PFSK-1 (cell line): Measurements from ENCODE around the gene BCCIP.

Experiments used
- FOXP2 ChIP-seq: optimal IDR thresholded peaks from 2 replicates; pipeline ENCODE3; 2011; ENCODE audit warnings: borderline replicate concordance, control low read depth, inconsistent platforms; ENCODE audit not compliant: insufficient read depth; ENCODE audit errors: extremely low read length, extremely low read depth
- POLR2AphosphoS5 ChIP-seq: IDR thresholded peaks from 2 replicates; pipeline ENCODE4 v1.6.1; 2012; ENCODE audit warnings: low read depth, mild to moderate bottlenecking, control low read depth, low read length, moderate library complexity
- REST ChIP-seq, 2 experiments: IDR thresholded peaks; 2 replicates each; pipeline versions ENCODE4 v1.6.1 to v1.8.0; 2011 to 2012; ENCODE audit warnings: low read depth in 2 of 2, low read length in 2 of 2, control low read depth in 1 of 2, inconsistent platforms in 1 of 2, mild to moderate bottlenecking in 1 of 2, moderate library complexity in 1 of 2; ENCODE audit not compliant: insufficient read depth in 1 of 2
- SIN3A ChIP-seq: IDR thresholded peaks from 2 replicates; pipeline ENCODE4 v1.6.1; 2012; ENCODE audit warnings: mild to moderate bottlenecking, low read length, moderate library complexity, borderline replicate concordance; ENCODE audit not compliant: insufficient read depth
- TAF1 ChIP-seq: IDR thresholded peaks from 2 replicates; pipeline ENCODE4 v1.6.1; 2012; ENCODE audit warnings: low read length, control low read depth, borderline replicate concordance; ENCODE audit not compliant: insufficient read depth

Gene BCCIP

GRCh38 chr10:125868372-125868975 is 45.1 kb downstream of the BCCIP start:
- no peak for TF ChIP-seq SIN3A
- no peak for TF ChIP-seq POLR2AphosphoS5
- no peak for TF ChIP-seq REST (IDR thresholded peaks at IDR 0.05; ENCODE audit: insufficient read depth in 1 of 2, low read depth in 2 of 2, low read length in 2 of 2)
- TF ChIP-seq FOXP2, result no peak

GRCh38 chr10:125871338-125871737 is 48.0 kb downstream of the BCCIP start:
- TF ChIP-seq POLR2AphosphoS5 (no peak), FOXP2 (no peak), REST (IDR thresholded peaks at IDR 0.05; ENCODE audit: insufficient read depth in 1 of 2, low read depth in 2 of 2, low read length in 2 of 2) (no peak), TAF1 (no peak), SIN3A (no peak)

- no peak for TF ChIP-seq SIN3A
- TF ChIP-seq REST (IDR thresholded peaks at IDR 0.05; ENCODE audit: insufficient read depth in 1 of 2, low read depth in 2 of 2, low read length in 2 of 2), result no peak
- TF ChIP-seq POLR2AphosphoS5, result no peak
- no peak for TF ChIP-seq TAF1
- no peak for TF ChIP-seq FOXP2
Observed at GRCh38 chr10:125878957-125879835, 55.9 kb downstream of the BCCIP start.

GRCh38 chr10:125880719-125881118 is 57.4 kb downstream of the BCCIP start:
- no peak for TF ChIP-seq REST (IDR thresholded peaks at IDR 0.05; ENCODE audit: insufficient read depth in 1 of 2, low read depth in 2 of 2, low read length in 2 of 2)
- no peak for TF ChIP-seq FOXP2
- TF ChIP-seq SIN3A, result no peak
- no peak for TF ChIP-seq TAF1
- no peak for TF ChIP-seq POLR2AphosphoS5

GRCh38 chr10:125881192-125881591 is 57.8 kb downstream of the BCCIP start, which contains the start of gene DHX32:
Gene DHX32, minus strand, starts transcription at chr10:125881292. Its CDS starts 468 bp downstream, at chr10:125880824.
- TF ChIP-seq REST (IDR thresholded peaks at IDR 0.05; ENCODE audit: insufficient read depth in 1 of 2, low read depth in 2 of 2, low read length in 2 of 2), result no peak
- TF ChIP-seq TAF1, result no peak
- no peak for TF ChIP-seq SIN3A
- TF ChIP-seq POLR2AphosphoS5, result no peak
- no peak for TF ChIP-seq FOXP2
